GM21576 (cell line): ENCODE results near the gene EIF4G3.
"Not testable (repeated sequence)": the region's sequence is repeated elsewhere in the genome, so short reads cannot be mapped to it uniquely, and the experiment has no call there.

Source experiments
- ATAC-seq: cut with Tn5 transposase; IDR thresholded peaks from one replicate; pipeline ENCODE4 v1.9.1; 2021; ENCODE audit warnings: mild to moderate bottlenecking, moderate library complexity; ENCODE audit not compliant: unreplicated experiment

EIF4G3 gene

DNA sequence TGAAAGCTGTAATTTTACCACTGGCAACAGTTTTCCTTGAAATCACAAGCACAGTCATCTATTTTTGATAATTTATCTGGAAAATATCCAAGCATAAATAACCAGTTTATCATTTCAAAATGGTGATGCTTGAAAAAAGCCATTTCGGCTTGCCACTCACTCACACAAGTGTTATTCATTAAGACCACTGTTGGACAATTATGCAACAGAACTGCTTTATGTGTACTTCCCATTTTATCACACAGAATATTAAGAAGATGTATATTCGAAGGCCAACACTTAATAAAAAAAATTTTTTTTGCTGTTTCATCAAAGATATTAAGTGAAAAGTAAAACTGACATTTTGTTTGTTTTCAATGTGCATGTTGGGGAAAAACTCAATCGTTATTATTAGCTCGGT is 62.3 kb downstream of the EIF4G3 start:
- ATAC-seq = no peak

DNA sequence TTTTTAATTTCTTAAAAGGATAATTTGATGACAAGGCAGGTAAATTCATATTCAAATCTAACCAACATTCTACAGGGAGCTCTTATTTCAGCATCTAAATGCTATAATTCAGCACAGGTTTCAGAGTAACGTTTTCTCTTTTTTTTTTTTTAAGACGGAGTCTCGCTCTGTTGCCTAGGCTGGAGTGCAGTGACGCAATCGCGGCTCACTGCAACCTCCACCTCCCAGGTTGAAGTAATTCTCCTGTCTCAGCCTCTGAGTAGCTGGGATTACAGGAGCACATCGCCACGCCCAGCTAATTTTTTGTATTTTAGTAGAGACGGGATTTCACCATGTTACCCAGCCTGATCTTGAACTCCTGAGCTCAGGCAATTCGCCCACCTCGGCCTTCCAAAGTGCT is 66.5 kb downstream of the EIF4G3 start:
- ATAC-seq = no peak

- no peak for ATAC-seq
These were observed 70.0 kb downstream of the EIF4G3 start for GRCh38 chr1:21106709-21107108.

DNA sequence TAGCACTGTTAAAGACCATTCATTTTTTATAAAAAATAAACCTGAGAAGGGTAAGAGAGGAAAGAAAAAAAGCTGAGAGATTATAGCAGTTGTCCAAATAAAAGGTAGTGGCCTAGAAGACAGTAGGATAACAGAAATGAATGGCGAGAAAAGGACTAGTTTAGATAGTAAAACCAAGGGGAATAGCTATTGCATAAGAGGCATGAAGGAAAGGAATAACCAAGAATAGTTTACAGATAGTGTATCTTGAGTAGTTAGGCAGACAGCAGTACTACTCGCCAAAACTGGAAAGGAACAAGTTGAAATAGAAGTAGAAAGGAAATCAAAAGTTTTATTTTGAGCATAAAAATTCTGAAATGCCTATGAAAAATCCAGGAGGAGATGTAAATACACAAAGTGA is 70.5 kb downstream of the EIF4G3 start:
- ATAC-seq = no peak

DNA sequence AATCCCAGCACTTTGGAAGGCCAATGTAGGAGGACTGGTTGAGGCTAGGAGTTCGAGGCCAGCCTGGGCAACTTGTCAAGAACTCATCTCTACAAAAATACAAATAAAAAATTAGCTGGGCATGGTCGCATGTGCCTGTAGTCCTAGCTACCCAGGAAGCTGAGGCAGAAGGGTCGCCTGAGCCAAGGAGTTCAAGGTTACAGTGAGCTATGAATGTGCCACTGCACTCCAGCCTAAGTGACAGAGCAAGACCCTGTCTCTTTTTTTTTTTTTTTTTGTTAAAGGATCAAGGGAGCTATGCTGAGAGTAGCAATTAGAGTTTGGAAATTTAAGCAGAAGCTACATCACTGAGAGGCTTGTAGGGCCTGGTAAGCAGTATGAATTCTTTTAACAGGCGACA is 70.9 kb downstream of the EIF4G3 start:
- no peak for ATAC-seq

GRCh38 chr1:21104683-21105082 is 72.0 kb downstream of the EIF4G3 start:
- ATAC-seq = no peak

- no peak for ATAC-seq
These were observed 76.2 kb downstream of the EIF4G3 start for GRCh38 chr1:21100481-21100921.

DNA sequence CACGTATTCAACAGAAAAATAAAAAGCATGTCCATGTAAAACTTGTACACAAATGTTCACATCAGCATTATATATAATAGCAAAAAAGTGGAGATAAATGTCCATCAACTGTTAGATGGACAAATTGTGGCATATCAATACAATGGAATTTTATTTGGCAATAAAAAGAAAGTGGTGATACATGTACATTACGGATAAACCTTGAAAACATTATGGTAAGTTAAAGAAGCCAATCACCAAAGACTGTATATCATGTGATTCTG is 76.9 kb downstream of the EIF4G3 start:
- no peak for ATAC-seq

DNA sequence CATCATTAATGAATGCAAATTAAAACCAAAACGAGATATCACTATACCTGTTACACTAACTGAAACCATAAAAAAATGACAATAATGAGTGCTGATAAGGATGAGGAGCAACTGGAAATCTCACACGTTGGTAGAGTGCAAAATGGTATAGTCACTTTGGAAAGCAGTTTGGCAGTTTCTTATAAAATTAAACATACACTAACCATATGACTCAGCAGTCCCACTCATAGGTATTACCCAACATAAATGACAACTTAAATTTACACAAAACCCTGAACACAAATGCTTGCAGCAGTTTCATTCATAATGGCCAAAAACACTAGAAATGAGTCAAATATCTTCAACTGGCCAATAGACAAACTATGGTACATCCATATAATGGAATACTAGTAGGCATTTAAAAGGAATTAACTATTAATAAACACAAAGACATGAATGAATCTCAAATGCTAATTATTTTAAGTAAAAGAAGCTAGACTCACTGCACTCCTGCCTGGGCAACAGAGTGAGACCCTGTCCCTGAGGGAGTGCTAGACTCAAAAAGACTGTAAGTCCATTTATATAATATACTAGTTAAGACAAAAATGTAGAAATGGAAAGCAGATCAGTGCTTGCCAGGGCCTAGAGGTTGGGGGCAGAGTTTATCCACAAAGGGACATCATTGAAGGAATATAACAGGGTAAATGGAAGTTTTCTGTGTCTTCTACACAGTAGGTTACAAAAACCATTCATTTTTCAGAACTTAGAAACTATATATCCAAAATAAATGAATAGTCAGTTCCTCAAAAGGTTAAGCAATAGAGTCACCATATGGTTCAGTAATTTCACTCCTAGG is 77.4 kb downstream of the EIF4G3 start:
- ATAC-seq = no peak

DNA sequence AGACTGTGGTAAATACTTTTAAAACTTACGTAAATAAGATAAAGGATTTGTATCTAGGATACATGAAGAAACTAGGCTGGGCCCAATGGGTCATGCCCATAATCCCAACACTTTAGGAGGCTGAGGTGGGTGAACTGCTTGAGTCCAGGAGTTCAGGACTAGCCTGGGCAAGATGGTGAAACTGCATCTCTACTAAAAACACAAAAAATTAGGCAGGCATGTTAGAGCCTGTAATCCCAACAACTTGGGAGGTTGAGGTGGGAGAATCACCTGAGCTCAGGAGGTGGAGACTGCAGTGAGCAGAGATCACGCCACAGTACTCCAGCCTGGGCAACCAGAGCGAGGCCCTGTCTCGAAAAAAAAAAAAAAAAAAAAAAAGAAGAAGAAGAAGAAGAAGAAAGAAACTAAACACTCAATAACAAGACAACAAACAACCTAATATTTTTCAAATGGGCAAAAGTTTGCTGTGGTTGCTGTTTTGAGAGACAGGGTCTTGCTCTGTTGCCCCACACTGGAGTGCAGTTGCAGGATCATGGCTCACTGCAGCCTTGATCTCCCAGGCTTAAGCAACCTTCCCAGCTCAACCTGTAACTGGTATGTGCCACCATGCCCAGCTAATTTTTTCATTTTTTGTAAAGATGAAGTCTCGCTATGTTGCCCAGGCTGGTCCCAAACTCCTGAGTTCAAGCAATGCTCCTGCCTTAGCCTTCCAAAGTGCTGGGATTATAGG is 78.3 kb downstream of the EIF4G3 start:
- ATAC-seq = no peak

DNA sequence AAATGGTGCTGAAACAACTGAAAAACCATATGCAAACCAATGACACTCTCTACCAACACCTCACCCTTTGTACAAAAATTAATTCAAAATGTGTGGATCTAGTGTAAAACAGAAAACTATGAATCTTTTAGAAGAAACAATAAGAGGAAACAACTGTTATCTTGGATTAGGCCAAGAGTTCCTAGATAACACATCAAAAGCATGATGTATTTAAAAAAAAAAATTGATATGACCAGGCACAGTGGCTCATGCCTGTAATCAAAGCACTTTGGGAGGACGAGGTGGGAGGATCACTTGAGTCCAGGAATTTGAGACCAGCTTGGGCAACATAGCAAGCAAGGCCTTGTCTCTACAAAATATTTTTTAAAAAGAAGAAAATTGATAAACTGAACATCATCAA is 79.0 kb downstream of the EIF4G3 start:
- no peak for ATAC-seq

DNA sequence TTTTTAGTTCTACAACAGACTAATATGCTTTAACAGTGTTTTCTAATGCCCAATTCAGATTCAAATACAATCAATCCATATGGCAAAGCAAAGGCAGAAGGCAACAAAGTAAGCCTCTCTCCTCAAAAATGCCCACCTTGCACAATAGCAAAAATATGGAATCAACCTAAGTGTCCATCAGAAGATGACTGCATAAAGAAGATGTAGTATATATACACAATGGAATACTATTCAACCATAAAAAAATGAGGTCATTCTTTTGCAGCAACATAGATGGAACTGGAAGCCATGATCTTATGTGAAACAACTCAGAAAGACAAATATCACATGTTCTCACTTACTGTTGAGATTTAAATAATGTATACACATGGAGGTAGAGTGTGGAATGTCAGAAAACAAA is 80.7 kb downstream of the EIF4G3 start:
- no peak for ATAC-seq

DNA sequence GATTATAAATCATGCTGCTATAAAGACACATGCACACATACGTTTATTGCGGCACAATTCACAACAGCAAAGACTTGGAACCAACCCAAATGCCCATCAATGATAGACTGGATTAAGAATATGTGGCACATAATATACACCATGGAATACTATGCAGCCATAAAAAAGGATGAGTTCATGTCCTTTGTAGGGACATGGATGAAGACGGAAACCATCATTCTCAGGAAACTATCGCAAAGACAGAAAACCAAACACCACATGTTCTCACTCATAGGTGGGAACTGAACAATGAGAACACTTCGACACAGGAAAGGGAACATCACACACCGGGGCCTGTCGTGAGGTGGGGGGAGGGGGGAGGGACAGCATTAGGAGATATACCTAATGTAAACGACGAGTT is 82.4 kb downstream of the EIF4G3 start:
- ATAC-seq = not testable (repeated sequence)

- ATAC-seq = not testable (repeated sequence)
These were observed 83.3 kb downstream of the EIF4G3 start for GRCh38 chr1:21093271-21093958.

- ATAC-seq = not testable (repeated sequence)
These were observed 84.2 kb downstream of the EIF4G3 start for GRCh38 chr1:21092545-21092944.

GRCh38 chr1:21091053-21091690 is 85.5 kb downstream of the EIF4G3 start:
- not testable (repeated sequence) for ATAC-seq

DNA sequence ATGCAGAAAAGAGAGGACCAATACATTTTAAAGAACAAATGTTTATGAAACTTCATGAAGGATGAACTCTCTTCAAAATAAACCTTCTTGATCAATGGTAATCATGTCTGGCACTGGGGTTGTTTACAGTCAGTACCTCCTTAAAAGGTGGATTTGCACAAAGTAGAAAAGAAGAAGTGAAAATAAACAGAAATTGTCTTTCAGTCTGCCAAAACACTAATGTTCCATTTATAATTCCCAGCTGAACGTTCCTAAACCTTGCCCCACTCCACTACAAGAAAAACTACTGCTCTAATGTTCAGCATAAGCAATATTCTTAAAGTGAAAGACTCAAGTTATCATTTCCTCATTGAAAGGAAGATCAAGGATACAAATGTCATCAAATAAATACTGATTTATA is 86.2 kb downstream of the EIF4G3 start:
- ATAC-seq = no peak

- ATAC-seq = no peak
These were observed 87.0 kb downstream of the EIF4G3 start for GRCh38 chr1:21089731-21090130.

DNA sequence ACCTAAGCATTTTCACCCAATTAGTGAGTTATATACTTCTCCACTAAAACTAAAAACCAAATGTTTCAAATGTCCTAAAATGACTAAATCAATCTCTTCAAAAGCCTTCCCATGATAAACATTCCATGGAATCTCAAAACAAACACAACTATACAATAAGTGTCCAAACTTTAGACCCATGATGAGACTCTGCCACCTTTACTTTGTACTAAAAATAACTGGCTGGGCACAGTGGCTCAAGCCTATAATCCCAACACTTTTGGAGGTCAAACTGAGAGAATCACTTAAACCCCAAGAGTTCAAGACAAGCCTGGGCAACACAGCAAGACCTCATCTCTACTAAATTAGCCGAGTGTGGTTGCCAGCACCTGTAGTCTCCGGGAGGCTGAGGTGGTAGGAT is 87.4 kb downstream of the EIF4G3 start:
- ATAC-seq = no peak

- ATAC-seq = no peak
These were observed 92.4 kb downstream of the EIF4G3 start for GRCh38 chr1:21084111-21084810.

GRCh38 chr1:21082073-21082472 is 94.6 kb downstream of the EIF4G3 start:
- ATAC-seq = no peak
